ENCODE measurements around the gene SNTB2. TPM values are rescaled to one million over a fixed set of nuclear protein-coding genes. Genes with fewer than 3 reads are reported as not detected.

Gene SNTB2
- total and polyA plus RNA-seq, 10 donors, result 1.9 to 48.5 (median 28.9) TPM

- no peak for TF ChIP-seq POLR2AphosphoS5 (IDR thresholded peaks at IDR 0.05)
- TF ChIP-seq POLR2A (IDR thresholded peaks at IDR 0.05), result no peak
- TF ChIP-seq CTCF (IDR thresholded peaks at IDR 0.05 in 8 of 11, conservative IDR thresholded peaks at IDR 0.05 in 3 of 11), result no peak
- Histone ChIP-seq H3K27ac (no peak overlapping the region), H3K27me3 (replicated peaks in 1 of 7) (no peaks in the 10 kb centered on the region), H3K36me3 (peaks cover 0 to 17% (median 0%) of the 10 kb centered on the region in 6 donors), H3K4me3 (no peak overlapping the region), H3K9me3 (no peaks in the 10 kb centered on the region), H3K4me1 (peaks cover 0 to 41% (median 1%) of the 10 kb centered on the region in 6 donors)
- no peak for DNase-seq
- intact Hi-C loops (cut with DNase I; ENCODE audit: low total_unique reads), result no loop called here
These were observed 49.4 kb downstream of the SNTB2 start for GRCh38 chr16:69236319-69236718.

GRCh38 chr16:69237296-69237695, 50.3 kb downstream of the SNTB2 start:
- 80 to 98% (median 94%) methylated on average over 3 of the region's 3 CpGs for WGBS, 5 donors
- intact Hi-C loops (cut with DNase I; ENCODE audit: low total_unique reads), result no loop called here
- no peak for DNase-seq

GRCh38 chr16:69239851-69240250, 52.9 kb downstream of the SNTB2 start:
- H3K36me3 ChIP-seq, result peaks cover 0 to 16% (median 0%) of the 10 kb centered on the region in 6 donors
- H3K27me3 ChIP-seq (replicated peaks in 1 of 7), result no peaks in the 10 kb centered on the region
- intact Hi-C loops (cut with DNase I; ENCODE audit: low total_unique reads), result no loop called here
- TF ChIP-seq CTCF (IDR thresholded peaks at IDR 0.05 in 8 of 11, conservative IDR thresholded peaks at IDR 0.05 in 3 of 11) (no peak), POLR2AphosphoS5 (IDR thresholded peaks at IDR 0.05) (no peak), POLR2A (IDR thresholded peaks at IDR 0.05) (no peak)
- no peak for DNase-seq
- WGBS, 5 donors, result 82 to 91% (median 86%) methylated on average over 1 of the region's 1 CpG
- H3K4me3 ChIP-seq, result no peak overlapping the region
- no peak overlapping the region for H3K27ac ChIP-seq
- peaks cover 0 to 41% (median 0%) of the 10 kb centered on the region in 6 donors for H3K4me1 ChIP-seq
- H3K9me3 ChIP-seq, result no peaks in the 10 kb centered on the region

More at GRCh38 chr16:69237296-69237695, 50.3 kb downstream of the SNTB2 start:
- Histone ChIP-seq H3K4me3 (no peak overlapping the region), H3K4me1 (peaks cover 0 to 41% (median 1%) of the 10 kb centered on the region in 6 donors), H3K36me3 (peaks cover 0 to 16% (median 0%) of the 10 kb centered on the region in 6 donors), H3K27me3 (replicated peaks in 1 of 7) (no peaks in the 10 kb centered on the region), H3K9me3 (no peaks in the 10 kb centered on the region), H3K27ac (no peak overlapping the region)
- TF ChIP-seq POLR2AphosphoS5 (IDR thresholded peaks at IDR 0.05) (no peak), CTCF (IDR thresholded peaks at IDR 0.05 in 8 of 11, conservative IDR thresholded peaks at IDR 0.05 in 3 of 11) (no peak), POLR2A (IDR thresholded peaks at IDR 0.05) (no peak)

GRCh38 chr16:69240331-69240730, 53.4 kb downstream of the SNTB2 start:
- H3K27ac ChIP-seq, result no peak overlapping the region
- DNase-seq, result no peak
- no peaks in the 10 kb centered on the region for H3K9me3 ChIP-seq
- H3K36me3 ChIP-seq, result peaks cover 0 to 20% (median 0%) of the 10 kb centered on the region in 6 donors
- TF ChIP-seq POLR2A (IDR thresholded peaks at IDR 0.05) (no peak), POLR2AphosphoS5 (IDR thresholded peaks at IDR 0.05) (no peak), CTCF (IDR thresholded peaks at IDR 0.05 in 8 of 11, conservative IDR thresholded peaks at IDR 0.05 in 3 of 11) (no peak)
- no peaks in the 10 kb centered on the region for H3K27me3 ChIP-seq (replicated peaks in 1 of 7)
- 84 to 97% (median 88%) methylated on average over 2 of the region's 2 CpGs for WGBS, 5 donors
- peaks cover 0 to 41% (median 0%) of the 10 kb centered on the region in 6 donors for H3K4me1 ChIP-seq
- intact Hi-C loops (cut with DNase I; ENCODE audit: low total_unique reads), result no loop called here
- no peak overlapping the region for H3K4me3 ChIP-seq
